ENCODE measurements around the gene TSPAN31. TPM values are rescaled to one million over a fixed set of nuclear protein-coding genes. Genes with fewer than 3 reads are reported as not detected.
"Not testable (repeated sequence)": the region's sequence is repeated elsewhere in the genome, so short reads cannot be mapped to it uniquely, and the experiment has no call there.

The TSPAN31 gene
- total and polyA plus RNA-seq, 3 donors from 2014 or later = 25.4 to 33.0 (median 30.8) TPM

DNA sequence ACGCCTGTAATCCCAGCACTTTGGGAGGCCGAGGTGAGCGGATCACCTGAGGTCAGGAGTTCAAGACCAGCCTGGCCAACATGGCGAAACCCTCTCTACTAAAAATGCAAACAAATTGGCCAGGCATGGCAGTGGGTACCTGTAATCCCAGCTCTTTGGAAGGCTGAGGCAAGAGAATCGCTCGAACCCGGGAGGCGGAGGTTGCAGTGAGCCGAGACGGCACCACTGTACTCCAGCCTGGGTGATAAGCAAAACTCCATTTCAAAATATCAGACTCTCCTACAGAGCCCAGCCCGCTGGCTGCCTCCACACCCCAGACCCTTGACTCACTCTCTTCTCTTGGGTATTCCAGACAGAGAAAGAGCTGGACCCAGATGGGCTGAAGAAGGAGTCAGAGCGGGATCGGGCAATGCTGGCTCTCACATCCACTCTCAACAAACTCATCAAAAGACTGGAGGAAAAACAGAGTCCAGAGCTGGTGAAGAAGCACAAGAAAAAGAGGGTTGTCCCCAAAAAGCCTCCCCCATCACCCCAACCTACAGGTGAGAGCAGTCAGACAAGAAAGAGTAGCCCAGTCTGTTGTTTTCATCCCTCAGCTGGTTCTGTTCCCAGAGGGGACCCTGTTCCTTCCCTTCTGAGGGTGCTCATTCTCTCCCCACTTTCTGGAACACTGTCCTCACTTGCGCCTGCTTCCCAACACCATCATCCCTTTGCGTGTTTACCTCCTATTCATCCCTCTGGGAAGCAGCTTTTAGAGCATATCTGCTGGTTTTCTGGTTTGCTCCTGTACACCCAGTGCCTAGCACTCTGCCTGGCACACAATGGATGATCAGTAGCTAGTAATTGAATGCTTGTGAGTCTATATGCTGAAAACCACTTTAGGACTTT is 26.0 kb upstream of the TSPAN31 start:
- intact Hi-C loops (cut with DNase I; ENCODE audit: low total_unique reads) = no loop called here
- H3K36me3 ChIP-seq (ENCODE audit: low read depth, missing control alignments) = no peaks in the 10 kb centered on the region

GRCh38 chr12:57719777-57720605 is 24.8 kb upstream of the TSPAN31 start:
- no peaks in the 10 kb centered on the region for H3K9me3 ChIP-seq
- WGBS, 2 donors = 92 to 95% methylated on average over 13 to 20 of the region's 20 CpGs
- no peak for DNase-seq
- intact Hi-C loops (cut with DNase I; ENCODE audit: low total_unique reads) = no loop called here
- H3K27ac ChIP-seq = no peak overlapping the region
- H3K27me3 ChIP-seq = no peaks in the 10 kb centered on the region
- no peaks in the 10 kb centered on the region for H3K4me1 ChIP-seq
- H3K4me3 ChIP-seq = no peak overlapping the region
- TF ChIP-seq, protein P1, sequence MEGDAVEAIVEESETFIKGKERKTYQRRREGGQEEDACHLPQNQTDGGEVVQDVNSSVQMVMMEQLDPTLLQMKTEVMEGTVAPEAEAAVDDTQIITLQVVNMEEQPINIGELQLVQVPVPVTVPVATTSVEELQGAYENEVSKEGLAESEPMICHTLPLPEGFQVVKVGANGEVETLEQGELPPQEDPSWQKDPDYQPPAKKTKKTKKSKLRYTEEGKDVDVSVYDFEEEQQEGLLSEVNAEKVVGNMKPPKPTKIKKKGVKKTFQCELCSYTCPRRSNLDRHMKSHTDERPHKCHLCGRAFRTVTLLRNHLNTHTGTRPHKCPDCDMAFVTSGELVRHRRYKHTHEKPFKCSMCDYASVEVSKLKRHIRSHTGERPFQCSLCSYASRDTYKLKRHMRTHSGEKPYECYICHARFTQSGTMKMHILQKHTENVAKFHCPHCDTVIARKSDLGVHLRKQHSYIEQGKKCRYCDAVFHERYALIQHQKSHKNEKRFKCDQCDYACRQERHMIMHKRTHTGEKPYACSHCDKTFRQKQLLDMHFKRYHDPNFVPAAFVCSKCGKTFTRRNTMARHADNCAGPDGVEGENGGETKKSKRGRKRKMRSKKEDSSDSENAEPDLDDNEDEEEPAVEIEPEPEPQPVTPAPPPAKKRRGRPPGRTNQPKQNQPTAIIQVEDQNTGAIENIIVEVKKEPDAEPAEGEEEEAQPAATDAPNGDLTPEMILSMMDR (IDR thresholded peaks at IDR 0.05) = no peak
- no peak for TF ChIP-seq POLR2A (IDR thresholded peaks at IDR 0.05)
- no peaks in the 10 kb centered on the region for H3K36me3 ChIP-seq (ENCODE audit: low read depth, missing control alignments)

More for the DNA sequence above, 26.0 kb upstream of the TSPAN31 start:
- H3K9me3 ChIP-seq = no peaks in the 10 kb centered on the region
- WGBS, 2 donors = 93 to 96% methylated on average over 15 of the region's 15 CpGs
- H3K27ac ChIP-seq = no peak overlapping the region
- TF ChIP-seq, protein P1 (IDR thresholded peaks at IDR 0.05) = no peak
- no peak for TF ChIP-seq POLR2A (IDR thresholded peaks at IDR 0.05)
- no peaks in the 10 kb centered on the region for H3K4me1 ChIP-seq
- no peaks in the 10 kb centered on the region for H3K27me3 ChIP-seq
- no peak overlapping the region for H3K4me3 ChIP-seq
- no peak for DNase-seq

- WGBS, 2 donors = 86 to 93% methylated on average over 8 to 11 of the region's 11 CpGs
- Histone ChIP-seq H3K4me1 (no peaks in the 10 kb centered on the region), H3K9me3 (no peaks in the 10 kb centered on the region), H3K27ac (no peak overlapping the region), H3K4me3 (no peak overlapping the region), H3K27me3 (no peaks in the 10 kb centered on the region), H3K36me3 (ENCODE audit: low read depth, missing control alignments) (no peaks in the 10 kb centered on the region)
- DNase-seq = no peak
- intact Hi-C loops (cut with DNase I; ENCODE audit: low total_unique reads) = no loop called here
- TF ChIP-seq POLR2A (IDR thresholded peaks at IDR 0.05) = no peak
- TF ChIP-seq, protein P1 (IDR thresholded peaks at IDR 0.05) = no peak
Measured at GRCh38 chr12:57720606-57721595, 23.9 kb upstream of the TSPAN31 start.

GRCh38 chr12:57721846-57722608 is 22.8 kb upstream of the TSPAN31 start:
- H3K4me1 ChIP-seq; DNase-seq; H3K4me3 ChIP-seq; H3K27ac ChIP-seq; intact Hi-C loops (cut with DNase I; ENCODE audit: low total_unique reads); H3K9me3 ChIP-seq; H3K36me3 ChIP-seq (ENCODE audit: low read depth, missing control alignments); H3K27me3 ChIP-seq: not testable (repeated sequence)
- 93 to 95% methylated on average over 16 of the region's 16 CpGs for WGBS, 2 donors
